COLO668 (cell line): ENCODE measurements around the gene PTPRN2.

ENCODE experiments used
- DNase-seq: peaks from one replicate; lab custom pipeline; 2025; ENCODE audit not compliant: unreplicated experiment; lab: John Stamatoyannopoulos, UW

Gene PTPRN2

DNA sequence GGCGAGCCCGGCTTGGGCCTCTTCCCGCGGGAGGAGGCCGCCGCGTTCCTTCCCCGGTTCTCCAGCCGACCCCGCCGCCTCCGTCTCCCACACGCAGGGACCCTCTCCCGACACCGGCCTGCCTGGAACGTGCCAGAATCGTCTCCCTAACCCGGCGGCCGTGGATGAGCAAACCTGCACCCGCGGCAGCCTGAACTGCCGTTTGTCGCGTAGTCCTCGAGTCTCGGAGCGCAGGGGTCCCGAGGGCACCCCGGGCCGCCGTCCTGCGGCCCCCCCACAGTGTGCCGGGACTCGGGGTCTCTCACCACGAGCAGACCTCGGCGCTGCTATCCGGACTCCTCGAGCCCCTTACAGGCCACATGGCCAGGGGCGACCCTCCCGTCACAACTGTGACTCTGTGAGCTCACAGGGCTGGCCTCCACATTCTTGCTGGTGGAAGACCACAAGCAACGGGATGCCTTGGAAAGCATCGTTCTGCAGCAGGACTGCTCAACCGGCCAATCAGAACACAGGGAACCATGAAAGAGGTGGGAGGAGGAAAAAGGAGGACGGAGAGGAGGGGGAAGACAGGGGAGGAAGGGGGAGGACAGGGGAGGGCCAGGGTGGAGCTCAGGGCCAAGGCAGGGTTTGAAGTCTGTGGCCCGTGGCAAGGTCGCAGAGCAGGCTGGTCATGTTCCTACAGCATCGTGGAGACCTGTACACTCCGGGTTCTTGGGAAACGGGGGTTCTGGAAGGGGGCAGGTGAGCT, 973.9 kb downstream of the PTPRN2 start:
- DNase-seq = no peak

GRCh38 chr7:157612664-157613561, 974.7 kb downstream of the PTPRN2 start:
- peak; percentile 78 for DNase-seq

DNA sequence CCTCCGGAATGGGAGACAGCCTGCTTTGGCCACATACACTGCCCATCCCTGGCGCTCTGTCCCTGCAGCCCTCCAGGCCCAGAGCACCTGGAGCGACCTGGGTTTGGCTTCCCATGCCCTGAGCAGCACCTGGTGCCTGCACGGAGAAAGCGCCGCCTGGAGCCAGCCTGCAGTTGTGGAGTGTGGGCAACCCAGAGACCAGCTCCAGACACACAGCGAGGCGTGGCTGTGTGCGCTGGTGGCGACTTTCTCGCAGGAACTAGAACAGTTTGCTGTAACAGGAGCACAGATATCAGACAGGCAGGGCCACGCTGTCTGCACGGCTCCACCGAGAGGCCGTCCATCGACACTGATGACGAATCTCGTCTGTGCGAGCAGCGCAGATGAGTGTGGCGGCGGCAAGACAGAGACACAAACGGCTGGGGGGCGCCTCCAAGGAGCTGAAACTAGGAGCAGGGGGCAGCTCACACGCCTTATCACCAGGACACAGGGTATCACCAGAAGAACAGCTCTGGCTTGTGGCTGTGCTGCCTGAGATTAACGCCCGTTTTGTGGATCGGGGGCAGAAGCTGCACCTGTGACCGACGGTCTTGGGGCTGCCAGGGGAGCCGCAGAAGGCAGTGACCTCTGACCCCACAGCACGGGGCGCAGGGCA, 975.5 kb downstream of the PTPRN2 start:
- DNase-seq = peak; percentile 19

- no peak for DNase-seq
Measured at GRCh38 chr7:157611341-157611740, 976.3 kb downstream of the PTPRN2 start.

- no peak for DNase-seq
Measured at GRCh38 chr7:157610671-157611295, 976.8 kb downstream of the PTPRN2 start.

GRCh38 chr7:157609932-157610640, 977.5 kb downstream of the PTPRN2 start:
- DNase-seq = no peak

- DNase-seq = no peak
Measured at GRCh38 chr7:157609516-157609915, 978.1 kb downstream of the PTPRN2 start.

DNA sequence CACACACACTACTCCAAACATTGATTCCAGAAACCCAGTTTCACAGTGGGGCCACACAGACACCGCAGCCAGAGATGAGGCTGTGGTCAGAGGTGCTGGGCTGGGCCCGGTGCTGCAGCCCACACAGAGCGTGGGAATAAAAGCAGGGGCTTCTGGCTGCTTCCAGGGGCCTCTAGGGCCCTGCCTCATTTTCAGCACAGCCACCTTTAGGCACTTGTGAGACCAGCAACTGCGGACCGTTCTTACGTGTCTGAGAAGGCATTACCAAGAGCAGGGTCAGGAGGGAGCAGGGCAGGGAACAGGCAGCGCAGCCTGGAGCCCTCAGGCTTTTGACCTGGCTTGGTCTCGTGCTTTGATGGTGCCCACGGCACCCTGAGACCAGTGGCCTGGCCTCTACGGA, 980.4 kb downstream of the PTPRN2 start:
- DNase-seq = no peak

DNA sequence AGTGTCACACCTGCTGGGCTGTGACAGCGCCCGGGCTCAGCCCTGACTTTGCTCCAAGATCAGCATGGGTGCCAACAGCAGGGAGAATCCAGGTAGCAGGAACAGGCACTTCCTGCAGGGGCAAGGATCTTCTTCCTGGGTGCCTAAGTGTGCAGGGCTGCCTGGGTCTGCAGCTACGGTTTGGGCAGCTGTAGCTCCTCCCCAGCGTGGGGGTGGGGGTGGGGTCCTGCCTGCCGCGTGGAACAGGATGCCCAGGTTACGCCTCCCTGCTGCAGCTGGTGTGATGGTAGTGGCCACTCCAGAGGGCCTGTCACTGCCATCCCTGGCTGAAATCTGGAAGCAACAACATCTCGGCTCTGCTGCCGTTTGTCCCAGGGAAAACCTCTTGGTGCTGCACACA, 981.5 kb downstream of the PTPRN2 start:
- DNase-seq = no peak

GRCh38 chr7:157605638-157606037, 982.0 kb downstream of the PTPRN2 start:
- DNase-seq = no peak

GRCh38 chr7:157604661-157605381, 982.8 kb downstream of the PTPRN2 start:
- DNase-seq = no peak

DNA sequence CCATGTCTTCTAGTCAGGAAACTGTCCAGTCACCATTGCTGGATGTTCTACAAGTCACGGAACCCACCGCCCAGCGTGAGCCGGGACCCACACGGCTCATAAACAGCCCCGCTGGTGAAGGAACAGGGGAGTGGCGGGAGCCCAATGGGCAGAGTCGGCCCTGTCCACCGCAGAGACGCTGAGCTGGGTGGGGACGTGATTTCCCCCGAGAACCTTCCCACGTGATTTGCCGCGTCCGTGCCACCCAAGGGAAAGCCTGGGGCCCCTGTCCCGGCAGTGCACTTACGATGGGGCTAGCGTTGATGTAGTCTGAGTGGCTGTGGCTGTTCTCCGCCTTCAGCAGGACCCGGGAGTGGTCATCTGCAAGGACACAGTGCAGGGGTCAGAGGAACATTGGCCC, 983.9 kb downstream of the PTPRN2 start:
- no peak for DNase-seq

- no peak for DNase-seq
Measured at GRCh38 chr7:157603005-157603404, 984.6 kb downstream of the PTPRN2 start.

DNA sequence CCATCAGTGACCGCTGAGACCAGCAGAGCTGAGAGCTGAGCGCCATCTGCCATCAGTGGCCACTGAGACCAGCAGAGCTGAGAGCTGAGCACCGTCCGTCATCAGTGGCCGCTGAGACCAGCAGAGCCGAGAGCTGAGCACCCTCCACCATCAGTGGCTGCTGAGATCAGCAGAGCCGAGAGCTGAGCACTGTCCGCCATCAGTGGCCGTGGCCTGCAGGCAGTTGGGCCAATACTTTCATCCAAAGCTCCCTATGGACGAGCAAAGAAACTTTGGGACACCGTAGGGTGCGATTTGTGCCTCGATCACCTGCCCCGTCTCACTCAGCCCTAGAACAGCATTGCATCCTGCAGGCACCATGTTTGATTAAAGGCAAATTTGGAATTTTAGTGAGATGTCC, 985.0 kb downstream of the PTPRN2 start:
- DNase-seq = no peak

GRCh38 chr7:157602156-157602555, 985.5 kb downstream of the PTPRN2 start:
- no peak for DNase-seq

DNA sequence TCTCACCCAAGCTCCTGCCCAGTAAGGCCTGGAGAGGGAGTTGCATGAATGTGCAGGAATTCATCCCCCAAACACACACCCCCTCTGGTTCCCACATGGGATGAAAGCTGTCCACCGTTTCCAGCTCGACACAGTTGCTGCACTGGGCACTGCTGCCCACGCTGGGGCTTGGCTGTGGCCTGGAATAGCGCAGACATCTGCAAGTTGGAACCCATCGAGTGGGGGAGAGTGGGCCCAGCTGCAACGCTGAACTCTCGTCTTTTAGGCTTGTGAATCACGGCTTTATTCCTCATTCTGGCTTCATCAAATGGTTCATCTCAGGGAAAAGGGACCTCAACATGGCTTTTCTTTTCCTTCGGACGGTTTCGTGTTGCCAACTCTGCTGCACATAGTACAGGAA, 986.1 kb downstream of the PTPRN2 start:
- DNase-seq = no peak

DNA sequence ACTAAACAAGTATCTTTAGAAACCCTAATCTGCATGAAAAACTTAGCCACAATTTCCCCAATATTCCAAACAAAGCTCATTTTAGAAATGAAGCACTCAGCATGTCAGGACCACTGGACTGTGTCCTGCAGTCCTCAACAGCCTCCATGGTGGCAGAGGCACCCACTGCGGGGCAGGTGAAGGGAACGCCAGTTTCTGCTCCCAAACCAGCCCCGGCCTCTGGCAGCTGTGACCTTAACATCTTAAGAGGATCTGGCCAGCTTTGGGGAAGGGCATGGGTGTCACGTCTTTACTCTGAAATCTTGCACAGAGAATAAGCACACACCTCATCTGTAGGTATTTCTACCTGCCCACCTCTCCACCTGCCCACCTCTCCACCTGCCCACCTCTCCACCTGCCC, 988.1 kb downstream of the PTPRN2 start:
- DNase-seq = no peak

GRCh38 chr7:157597562-157597961, 990.1 kb downstream of the PTPRN2 start:
- DNase-seq = peak; percentile 5

DNA sequence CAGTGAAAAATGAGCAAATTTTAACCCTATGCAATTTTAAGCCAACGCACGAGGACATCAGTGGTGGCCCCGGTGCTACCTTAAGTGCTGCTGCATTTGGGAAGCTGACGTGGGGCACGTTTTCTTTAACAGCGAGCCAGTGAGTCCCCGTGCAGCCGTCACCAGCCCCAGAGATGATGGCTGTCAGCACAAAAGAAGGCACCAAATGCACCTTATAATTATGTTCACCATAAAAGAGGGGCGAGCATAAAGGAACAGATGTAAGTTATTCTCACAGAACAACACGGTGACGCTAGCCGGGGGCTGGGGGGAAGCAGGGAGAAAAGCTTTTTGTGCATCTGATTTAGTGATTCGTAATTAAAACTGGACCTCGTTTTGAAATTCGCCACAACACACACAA, 990.7 kb downstream of the PTPRN2 start:
- DNase-seq = no peak

- no peak for DNase-seq
Measured at GRCh38 chr7:157596471-157596870, 991.2 kb downstream of the PTPRN2 start.
